A549 (cell line): ENCODE results near the gene DOCK9.

Experiments used
- CEBPB ChIP-seq, 2 experiments: fragments of >200 bp in 1 of 2; sonication (Bioruptor Twin) in 1 of 2; formaldehyde crosslinking in 1 of 2; IDR thresholded peaks; 2 replicates each; pipeline ENCODE4 v1.6.1; 2012 to 2016
- CTCF ChIP-seq: fragments of >200 bp; sonication (Bioruptor Twin); formaldehyde crosslinking; IDR thresholded peaks from 3 replicates; pipeline ENCODE4 v1.5.1; 2016
- EHMT2 ChIP-seq: fragments of 200-600 bp; sonication (generic); IDR thresholded peaks from 2 replicates; pipeline ENCODE4 v1.6.1; 2016; ENCODE audit warnings: antibody characterized with exemption, low read depth, mild to moderate bottlenecking, moderate library complexity
- RAD21 ChIP-seq, 2 experiments: fragments of >200 bp in 1 of 2; sonication (Bioruptor Twin) in 1 of 2; formaldehyde crosslinking in 1 of 2; IDR thresholded peaks in 1 of 2; conservative IDR thresholded peaks in 1 of 2; 2 replicates in 1 of 2; 3 replicates in 1 of 2; pipeline ENCODE4 v1.6.1; 2012 to 2018; ENCODE audit warnings: inconsistent platforms in 1 of 2
- TF ChIP-seq, protein P1 (sequence below): IDR thresholded peaks from 2 replicates; pipeline ENCODE4 v1.6.1; 2012

GRCh38 chr13:98858191-98858590, 119.7 kb downstream of the DOCK9 start:
- no peak for TF ChIP-seq CTCF
- TF ChIP-seq CEBPB (IDR thresholded peaks at IDR 0.05) = no peak
- TF ChIP-seq EHMT2 = no peak
- TF ChIP-seq RAD21 (conservative IDR thresholded peaks at IDR 0.05 in 1 of 2, IDR thresholded peaks at IDR 0.05 in 1 of 2) = no peak
- TF ChIP-seq, protein P1, sequence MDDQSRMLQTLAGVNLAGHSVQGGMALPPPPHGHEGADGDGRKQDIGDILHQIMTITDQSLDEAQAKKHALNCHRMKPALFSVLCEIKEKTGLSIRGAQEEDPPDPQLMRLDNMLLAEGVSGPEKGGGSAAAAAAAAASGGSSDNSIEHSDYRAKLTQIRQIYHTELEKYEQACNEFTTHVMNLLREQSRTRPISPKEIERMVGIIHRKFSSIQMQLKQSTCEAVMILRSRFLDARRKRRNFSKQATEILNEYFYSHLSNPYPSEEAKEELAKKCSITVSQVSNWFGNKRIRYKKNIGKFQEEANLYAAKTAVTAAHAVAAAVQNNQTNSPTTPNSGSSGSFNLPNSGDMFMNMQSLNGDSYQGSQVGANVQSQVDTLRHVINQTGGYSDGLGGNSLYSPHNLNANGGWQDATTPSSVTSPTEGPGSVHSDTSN = no peak
